Calu3 (cell line): ENCODE data around the gene ILDR2. TPM values are rescaled to one million over a fixed set of nuclear protein-coding genes. Genes with fewer than 3 reads are reported as not detected.

Source experiments
- BruUV-seq: library from RNA; stranded (reverse); fragments of 400-500 nt; replicated peaks from 2 replicates; lab custom pipeline; 2021; lab: Mats Ljungman, UMichigan
- CTCF ChIA-PET: fragments of 300-600 bp; sonication (Branson Sonifier 250); formaldehyde crosslinking; loops from one replicate; lab custom pipeline; 2022; ENCODE audit warnings: antibody characterized with exemption; lab: Charles Lee
- DNase-seq: peaks from one replicate; pipeline ENCODE4 v3.0.0; 2022
- H3K27ac Mint-ChIP-seq: one replicate; pipeline ENCODE4 v1.8.0; 2022; ENCODE audit warnings: mixed read lengths; ENCODE audit not compliant: unreplicated experiment
- H3K27me3 Mint-ChIP-seq: one replicate; pipeline ENCODE4 v1.8.0; 2022; ENCODE audit warnings: mixed read lengths; ENCODE audit not compliant: unreplicated experiment
- H3K36me3 Mint-ChIP-seq: one replicate; pipeline ENCODE4 v1.8.0; 2022; ENCODE audit warnings: mild to moderate bottlenecking, moderate library complexity, mixed read lengths; ENCODE audit not compliant: insufficient read depth, unreplicated experiment
- H3K4me1 Mint-ChIP-seq: one replicate; pipeline ENCODE4 v1.8.0; 2022; ENCODE audit warnings: mild to moderate bottlenecking, low read depth, mixed read lengths; ENCODE audit not compliant: unreplicated experiment
- H3K4me3 Mint-ChIP-seq: one replicate; pipeline ENCODE4 v1.8.0; 2022; ENCODE audit warnings: mild to moderate bottlenecking, low read depth, moderate library complexity, mixed read lengths; ENCODE audit not compliant: unreplicated experiment
- H3K9me3 Mint-ChIP-seq: one replicate; pipeline ENCODE4 v1.8.0; 2022; ENCODE audit warnings: low read depth, mixed read lengths; ENCODE audit not compliant: unreplicated experiment
- CTCF ChIP-seq: fragments of 200-600 bp; IDR thresholded peaks from one replicate; pipeline ENCODE4 v1.8.0; 2022; ENCODE audit warnings: antibody characterized with exemption; ENCODE audit not compliant: unreplicated experiment
- intact Hi-C: fragments of 100-400 bp; cut with micrococcal nuclease; formaldehyde crosslinking; loops from one replicate; pipeline ENCODE4 v1.10.0; 2022; ENCODE audit not compliant: unreplicated experiment
- total RNA-seq: library from RNA; stranded (reverse); gene quantifications from 2 replicates; pipeline ENCODE4 v1.2.3, GENCODE V29; 2022

ILDR2 gene
- total RNA-seq, 1 experiment from 2014 or later, result 1.9 TPM

GRCh38 chr1:166933633-166934032 is 41.7 kb downstream of the ILDR2 start:
- Mint-ChIP-seq H3K27me3 (peaks cover 86% of the 10 kb centered on the region), H3K9me3 (no peaks in the 10 kb centered on the region), H3K4me3 (no peak overlapping the region), H3K36me3 (no peaks in the 10 kb centered on the region), H3K4me1 (no peaks in the 10 kb centered on the region), H3K27ac (no peak overlapping the region)
- DNase-seq, result no peak
- CTCF ChIA-PET, result interaction anchor here (0.6 to 1.5 kb wide), 4 partner anchors 9 to 126 kb away, joined by 3 to 7 read pairs (median 4); no protein-coding TSS in a partner anchor
- BruUV-seq, result no TSS peak
- TF ChIP-seq CTCF, result no peak
- intact Hi-C loops, result no loop called here

- TF ChIP-seq CTCF, result no peak
- DNase-seq, result no peak
- H3K36me3 Mint-ChIP-seq, result no peaks in the 10 kb centered on the region
- intact Hi-C loops, result no loop called here
- peaks cover 82% of the 10 kb centered on the region for H3K27me3 Mint-ChIP-seq
- H3K4me1 Mint-ChIP-seq, result no peaks in the 10 kb centered on the region
- no peaks in the 10 kb centered on the region for H3K9me3 Mint-ChIP-seq
- BruUV-seq, result no TSS peak
- no peak overlapping the region for H3K27ac Mint-ChIP-seq
- CTCF ChIA-PET, result interaction anchor here (0.6 to 1.5 kb wide), 3 partner anchors 9 to 126 kb away, joined by 3 to 7 read pairs (median 4); no protein-coding TSS in a partner anchor
- H3K4me3 Mint-ChIP-seq, result no peak overlapping the region
Observed at GRCh38 chr1:166933140-166933539, 42.2 kb downstream of the ILDR2 start.

GRCh38 chr1:166929911-166930310 is 45.4 kb downstream of the ILDR2 start:
- H3K9me3 Mint-ChIP-seq, result no peaks in the 10 kb centered on the region

GRCh38 chr1:166927701-166928100 is 47.6 kb downstream of the ILDR2 start:
- intact Hi-C loops, result no loop called here
- no peaks in the 10 kb centered on the region for H3K36me3 Mint-ChIP-seq
- CTCF ChIA-PET, result interaction anchor here (1.5 kb wide), 1 partner anchor 17 kb away, joined by 3 read pairs; no protein-coding TSS in a partner anchor
- BruUV-seq, result no TSS peak
- H3K4me3 Mint-ChIP-seq, result no peak overlapping the region
- peaks cover 6% of the 10 kb centered on the region for H3K4me1 Mint-ChIP-seq
- H3K27ac Mint-ChIP-seq, result no peak overlapping the region
- peaks cover 53% of the 10 kb centered on the region for H3K27me3 Mint-ChIP-seq
- no peaks in the 10 kb centered on the region for H3K9me3 Mint-ChIP-seq
- TF ChIP-seq CTCF, result no peak
- no peak for DNase-seq

More at GRCh38 chr1:166929911-166930310, 45.4 kb downstream of the ILDR2 start:
- Mint-ChIP-seq H3K4me3 (no peak overlapping the region), H3K4me1 (peaks cover 6% of the 10 kb centered on the region), H3K36me3 (no peaks in the 10 kb centered on the region), H3K27me3 (peaks cover 67% of the 10 kb centered on the region), H3K27ac (no peak overlapping the region)
- no TSS peak for BruUV-seq
- no peak for DNase-seq
- intact Hi-C loops, result no loop called here
- TF ChIP-seq CTCF, result no peak
- CTCF ChIA-PET, result no interaction called here
